GM19099 (cell line): ENCODE data around the gene MACF1.

Experiments
- POLR2A ChIP-seq: IDR thresholded peaks from 3 replicates; pipeline ENCODE4 v1.6.1; 2011; ENCODE audit warnings: low read depth; ENCODE audit not compliant: insufficient read length; ENCODE audit errors: extremely low read depth

The MACF1 gene

DNA sequence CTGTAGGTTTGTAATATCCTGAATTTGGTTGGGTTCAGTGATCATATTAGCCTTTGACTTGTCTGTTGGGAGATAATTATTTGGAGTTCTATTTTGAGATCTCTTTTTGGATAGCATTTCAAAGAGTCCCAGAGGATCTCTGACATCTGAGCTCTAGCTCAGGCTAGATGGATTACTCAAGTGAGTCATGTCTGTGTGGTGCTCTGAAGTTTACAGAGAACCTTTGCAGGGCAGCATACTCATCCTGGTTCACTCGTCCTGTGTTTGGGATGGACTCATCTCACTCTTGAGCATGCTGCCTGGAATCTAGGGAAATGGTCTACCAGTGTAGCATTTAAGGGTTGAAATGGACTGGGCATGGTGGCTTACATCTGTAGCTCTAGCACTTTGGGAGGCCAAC is 257.6 kb downstream of the MACF1 start:
- TF ChIP-seq POLR2A = no peak

DNA sequence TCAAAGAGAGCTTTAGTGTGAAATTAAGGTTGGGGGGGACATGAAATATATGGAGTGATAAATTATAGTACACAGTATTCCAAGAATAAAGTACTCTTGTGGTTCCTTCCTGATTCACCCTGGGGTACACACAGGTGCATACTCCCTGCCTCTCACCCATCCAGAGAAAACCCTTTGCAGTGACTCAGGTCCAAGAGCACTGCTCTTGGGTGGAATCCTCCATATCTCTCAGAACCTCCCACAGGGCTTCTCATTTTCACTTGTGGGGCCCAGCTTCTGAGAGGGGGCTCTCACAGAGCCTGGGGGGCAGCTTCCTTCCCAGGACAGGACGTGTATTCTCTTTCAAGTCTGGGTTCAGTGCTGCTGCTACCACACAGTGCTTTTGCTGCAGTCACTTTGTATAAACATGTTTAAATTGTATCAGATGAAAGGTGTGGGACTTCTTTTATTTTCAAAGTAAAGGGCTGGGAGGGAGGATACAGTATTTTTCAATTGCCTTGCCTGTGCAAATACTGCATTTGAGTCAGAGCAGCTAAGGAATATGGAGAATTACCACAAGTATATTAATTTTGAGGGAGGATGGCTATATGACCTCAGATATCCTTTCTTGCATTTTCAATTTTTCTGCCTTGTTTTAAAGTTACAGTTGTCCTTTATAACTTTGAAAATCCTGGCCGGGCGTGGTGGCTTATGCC is 262.1 kb downstream of the MACF1 start:
- TF ChIP-seq POLR2A = no peak

DNA sequence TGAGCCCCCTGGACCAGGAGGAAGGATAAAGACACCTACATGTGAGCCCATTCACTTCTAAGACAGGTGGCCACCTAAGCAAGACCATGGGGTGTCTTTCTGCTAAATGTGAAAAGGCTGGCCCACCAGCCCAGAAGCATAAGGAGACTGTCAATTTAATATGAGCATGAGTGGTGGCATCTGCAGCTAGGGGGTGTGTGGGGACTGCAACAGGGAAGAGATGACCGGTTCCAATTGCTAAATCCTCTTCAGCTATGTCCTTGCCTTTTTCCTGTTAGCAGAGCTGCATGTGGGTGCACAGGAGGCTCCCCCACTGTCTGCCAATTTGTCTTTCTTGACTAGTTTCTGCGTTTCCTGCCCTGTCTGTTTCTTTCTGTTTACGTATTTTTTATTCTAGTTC is 264.7 kb downstream of the MACF1 start:
- no peak for TF ChIP-seq POLR2A

DNA sequence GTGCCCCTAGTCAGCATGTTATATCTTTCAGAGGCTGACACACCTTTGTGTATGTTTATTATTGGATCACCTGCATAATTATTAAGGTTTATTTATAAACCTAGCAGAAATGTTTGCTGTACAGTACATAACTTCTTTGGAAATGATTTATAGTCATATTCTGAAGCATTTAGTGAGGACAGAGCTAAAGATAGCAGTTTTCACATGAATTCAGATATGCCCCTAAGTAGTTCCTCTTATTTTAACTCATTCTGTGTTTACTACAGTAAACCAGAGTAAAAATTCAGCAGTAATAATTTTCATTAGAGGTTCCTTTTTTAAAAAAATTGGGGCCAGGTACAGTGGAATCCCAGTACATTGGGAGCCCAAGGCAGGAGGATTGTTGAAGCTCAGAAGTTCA is 265.5 kb downstream of the MACF1 start:
- TF ChIP-seq POLR2A = no peak

DNA sequence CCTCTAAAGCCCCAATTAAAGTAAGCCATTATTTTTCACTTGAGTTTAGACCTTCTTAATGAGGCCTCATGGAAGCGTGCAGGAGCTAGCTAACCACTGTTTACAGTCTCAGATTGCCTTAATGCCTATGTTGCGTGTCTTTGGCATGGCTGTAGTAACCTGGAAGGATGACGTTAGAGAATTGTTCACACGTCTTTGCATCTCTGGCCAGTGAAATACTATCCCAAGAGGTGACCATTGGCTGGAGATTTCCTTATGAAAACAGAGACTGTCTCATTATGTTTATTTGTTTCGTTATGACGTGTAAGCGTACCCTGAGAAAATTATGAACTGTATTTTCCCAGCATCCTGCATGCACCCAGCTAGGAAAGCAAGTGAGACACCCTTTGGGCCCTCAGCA is 268.3 kb downstream of the MACF1 start:
- TF ChIP-seq POLR2A = no peak

DNA sequence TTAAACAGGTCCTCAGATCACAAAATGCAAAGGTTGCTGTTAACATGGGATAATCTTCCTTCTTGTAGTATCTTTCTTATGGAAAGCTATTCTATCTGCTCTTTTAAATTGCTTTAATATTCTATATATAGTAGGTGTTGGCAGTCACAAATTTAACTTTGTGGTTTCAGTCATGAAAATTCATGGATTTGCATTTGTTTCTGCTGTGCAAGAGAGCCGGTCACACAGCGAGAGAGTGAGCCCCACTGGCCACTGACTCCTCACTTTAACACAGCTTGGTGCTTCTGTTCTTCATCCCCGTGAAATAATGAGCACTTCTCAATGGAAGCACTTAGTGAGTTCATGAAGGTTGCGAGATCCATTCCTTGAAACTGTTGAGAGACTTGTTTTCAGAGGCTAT is 268.8 kb downstream of the MACF1 start:
- TF ChIP-seq POLR2A = no peak

DNA sequence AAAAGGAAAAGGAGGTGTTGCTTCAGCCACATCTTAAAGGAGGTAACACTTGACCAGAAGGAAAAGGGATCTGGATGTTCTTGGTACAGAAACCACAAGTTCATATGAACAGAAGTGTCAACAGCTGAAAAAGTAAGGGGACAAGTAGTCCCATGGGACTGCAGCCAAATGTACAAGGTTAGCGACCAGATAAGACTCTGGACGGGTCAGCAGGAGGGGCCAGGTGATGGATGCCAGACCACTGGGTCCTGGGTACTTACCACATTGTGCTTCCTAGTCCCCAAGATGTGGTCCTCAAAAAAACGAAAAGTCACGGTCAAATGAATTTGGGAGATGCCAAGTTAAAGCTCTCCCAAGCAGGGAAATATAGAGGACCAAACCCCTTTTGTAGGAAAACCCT is 270.3 kb downstream of the MACF1 start:
- no peak for TF ChIP-seq POLR2A

DNA sequence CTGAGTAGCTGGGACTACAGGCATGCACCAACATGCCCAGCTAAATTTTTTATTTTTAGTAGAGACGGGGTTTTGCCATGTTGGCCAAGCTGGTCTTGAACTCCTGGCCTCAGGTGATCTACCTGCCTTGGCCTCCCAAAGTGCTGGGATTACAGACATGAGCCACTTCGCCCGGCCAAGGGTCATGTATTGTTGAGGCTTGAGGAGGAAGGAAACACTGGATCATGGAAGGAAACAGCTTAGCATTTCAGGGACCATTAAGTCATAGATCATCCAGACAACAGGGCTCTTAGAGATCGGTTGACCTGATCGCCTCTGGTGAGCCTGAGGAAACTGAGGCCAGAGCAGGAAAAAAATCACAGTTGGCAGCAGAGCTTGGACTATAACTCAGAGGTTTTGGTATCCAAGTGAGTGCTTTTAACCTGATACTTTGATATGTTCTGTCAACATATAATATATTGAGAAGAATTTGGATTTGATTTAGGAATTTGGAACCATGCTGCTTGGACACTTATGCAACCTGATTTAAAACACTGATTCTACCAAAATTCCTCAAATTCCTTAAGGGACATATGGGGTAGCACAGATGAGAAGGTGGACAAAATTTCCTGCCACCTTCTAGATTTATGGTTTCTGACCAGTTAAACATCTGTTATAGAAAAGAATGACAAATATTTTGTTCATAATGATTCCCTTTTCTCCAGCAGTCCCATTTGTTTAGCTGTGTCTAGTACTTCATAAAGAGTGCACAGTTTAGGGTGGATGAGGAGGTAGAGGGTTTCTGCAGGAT is 273.8 kb downstream of the MACF1 start:
- no peak for TF ChIP-seq POLR2A

DNA sequence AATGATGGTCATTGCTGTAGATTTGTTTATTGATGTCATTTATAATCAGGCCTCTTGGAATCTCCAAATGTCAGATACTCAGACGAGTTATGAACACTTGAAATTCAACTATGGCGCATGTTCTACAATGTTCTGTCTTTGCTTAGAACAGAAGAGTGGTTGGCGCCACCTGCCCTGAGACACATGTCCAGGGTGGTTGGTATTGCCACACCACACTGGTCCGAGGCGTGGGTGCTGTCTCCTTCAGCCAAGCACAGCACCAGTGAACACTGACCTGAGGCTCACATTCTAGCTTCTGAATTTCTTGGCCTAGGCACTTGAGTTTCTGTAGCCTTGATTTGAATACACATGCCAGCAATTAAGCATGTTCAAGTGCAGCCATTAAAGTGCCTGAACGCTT is 276.8 kb downstream of the MACF1 start:
- TF ChIP-seq POLR2A = no peak

DNA sequence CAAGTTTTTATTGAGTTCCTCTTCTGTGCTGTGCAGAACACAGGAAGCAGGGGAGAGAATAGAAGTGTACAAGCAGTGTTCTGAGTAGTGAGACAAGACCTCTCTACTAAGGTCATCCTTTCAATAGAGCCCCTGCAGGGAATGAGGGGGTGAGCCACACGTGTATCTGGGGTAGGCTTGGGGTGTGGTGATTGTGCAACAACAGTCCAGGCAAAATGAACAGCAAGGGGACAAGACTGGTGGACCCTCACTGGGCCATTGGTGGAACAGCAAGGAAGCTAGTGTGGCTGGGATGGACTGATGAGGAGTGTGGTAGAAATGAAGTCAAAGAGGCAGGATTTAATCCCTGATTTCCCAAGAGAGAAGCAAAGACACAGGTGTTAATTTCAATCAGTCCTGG is 278.8 kb downstream of the MACF1 start:
- TF ChIP-seq POLR2A = no peak

DNA sequence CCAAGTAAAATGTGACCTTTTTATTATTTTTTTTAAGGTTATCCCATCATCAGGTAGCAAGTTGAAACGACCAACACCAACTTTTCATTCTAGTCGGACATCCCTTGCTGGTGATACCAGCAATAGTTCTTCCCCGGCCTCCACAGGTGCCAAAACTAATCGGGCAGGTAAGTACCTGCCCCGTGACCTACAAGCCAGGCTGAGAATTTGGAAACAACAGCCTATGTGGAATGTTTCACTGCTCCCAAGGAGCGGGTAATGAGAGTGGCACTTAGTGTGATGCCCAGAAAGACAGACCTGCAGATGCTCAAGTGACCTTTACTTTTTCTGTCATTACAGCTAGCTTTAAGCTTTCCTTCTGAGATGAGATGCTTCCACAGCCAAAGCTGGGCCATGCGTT is 280.1 kb downstream of the MACF1 start:
- no peak for TF ChIP-seq POLR2A

DNA sequence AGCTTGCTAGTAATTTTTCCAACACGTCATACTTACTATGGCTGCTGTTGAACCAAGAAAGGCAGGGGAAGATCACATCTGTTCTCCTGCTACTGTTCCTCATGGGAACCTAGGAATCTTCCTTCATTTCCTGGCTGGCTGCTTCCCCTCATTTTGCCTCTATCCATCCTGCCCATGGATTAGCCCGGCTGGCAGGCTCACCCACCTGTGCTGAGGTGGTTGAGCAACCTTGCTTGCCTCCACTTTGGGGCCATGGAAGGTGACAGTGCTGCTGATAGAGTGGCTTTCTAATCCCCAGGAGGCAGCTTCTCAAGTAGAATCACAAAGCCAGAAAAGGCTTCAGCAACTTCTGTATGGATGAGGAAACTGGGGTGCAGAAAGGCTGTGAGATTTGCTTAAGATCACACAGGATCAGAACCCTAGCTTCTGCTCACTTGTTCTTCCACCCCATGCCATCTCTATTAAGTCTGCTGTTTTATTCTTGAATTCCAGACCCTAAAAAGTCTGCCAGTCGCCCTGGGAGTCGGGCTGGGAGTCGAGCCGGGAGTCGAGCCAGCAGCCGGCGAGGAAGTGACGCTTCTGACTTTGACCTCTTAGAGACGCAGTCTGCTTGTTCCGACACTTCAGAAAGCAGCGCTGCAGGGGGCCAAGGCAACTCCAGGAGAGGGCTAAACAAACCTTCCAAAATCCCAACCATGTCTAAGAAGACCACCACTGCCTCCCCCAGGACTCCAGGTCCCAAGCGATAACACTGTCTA is 280.7 kb downstream of the MACF1 start:
- no peak for TF ChIP-seq POLR2A

DNA sequence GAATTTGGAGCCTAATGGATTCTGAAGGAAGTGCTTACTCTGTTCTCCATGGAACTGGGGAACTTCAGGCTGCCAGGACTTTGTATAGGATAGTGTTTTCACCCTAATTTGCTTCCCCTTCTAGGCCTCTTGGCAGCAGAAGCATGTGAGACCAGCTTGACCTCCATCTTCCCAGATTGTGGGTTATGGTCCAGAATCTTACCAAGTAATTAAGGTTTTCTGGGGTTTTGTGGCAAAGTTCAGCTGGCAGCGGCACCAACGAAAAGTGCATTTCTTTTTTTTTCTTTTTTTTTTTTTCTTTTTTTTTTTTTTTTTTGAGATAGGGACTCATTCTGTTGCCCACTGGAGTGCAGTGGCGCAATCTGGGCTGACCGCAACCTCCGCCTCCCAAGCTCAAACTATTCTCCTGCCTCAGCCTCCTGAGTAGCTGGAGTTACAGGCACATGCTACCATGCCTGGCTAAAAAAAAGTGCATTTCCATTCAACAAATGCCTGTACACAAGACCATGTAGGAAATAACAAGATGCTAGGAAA is 283.6 kb downstream of the MACF1 start:
- TF ChIP-seq POLR2A = no peak

DNA sequence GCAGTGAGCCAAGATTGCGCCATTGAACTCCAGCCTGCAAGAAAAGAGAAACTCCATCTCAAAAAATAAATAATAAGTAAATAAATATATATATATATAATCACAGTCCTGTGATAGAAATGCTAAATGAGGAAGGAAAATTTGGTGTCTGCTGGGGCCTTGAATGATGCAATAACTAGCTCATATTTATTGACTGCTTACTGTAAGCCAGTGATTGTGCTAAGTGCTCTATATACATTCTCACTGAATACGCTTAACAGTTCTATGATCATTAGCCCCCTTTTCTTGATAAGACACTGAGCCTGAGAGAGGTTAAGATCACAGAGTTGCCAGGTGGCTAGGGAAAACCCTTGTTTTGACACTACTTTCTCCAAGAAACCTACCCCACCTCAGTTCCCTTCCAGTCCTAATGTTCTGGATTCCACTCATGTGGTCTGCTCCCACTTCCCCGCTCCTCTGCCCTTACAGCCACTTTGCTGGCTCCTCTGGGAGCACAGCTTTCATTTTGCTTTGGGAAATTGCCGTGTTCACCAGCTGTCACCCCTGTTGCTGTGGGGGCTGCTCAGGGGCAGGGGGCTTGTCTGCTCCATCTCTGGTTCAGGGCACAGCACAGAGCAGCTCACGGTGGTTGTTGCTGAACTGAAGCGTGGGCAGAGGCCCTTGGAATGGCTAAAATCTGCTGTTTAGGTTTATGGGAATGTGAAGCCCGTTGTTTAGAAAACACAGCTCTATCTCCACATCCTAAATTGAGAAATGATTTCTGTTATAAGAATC is 284.5 kb downstream of the MACF1 start:
- no peak for TF ChIP-seq POLR2A

DNA sequence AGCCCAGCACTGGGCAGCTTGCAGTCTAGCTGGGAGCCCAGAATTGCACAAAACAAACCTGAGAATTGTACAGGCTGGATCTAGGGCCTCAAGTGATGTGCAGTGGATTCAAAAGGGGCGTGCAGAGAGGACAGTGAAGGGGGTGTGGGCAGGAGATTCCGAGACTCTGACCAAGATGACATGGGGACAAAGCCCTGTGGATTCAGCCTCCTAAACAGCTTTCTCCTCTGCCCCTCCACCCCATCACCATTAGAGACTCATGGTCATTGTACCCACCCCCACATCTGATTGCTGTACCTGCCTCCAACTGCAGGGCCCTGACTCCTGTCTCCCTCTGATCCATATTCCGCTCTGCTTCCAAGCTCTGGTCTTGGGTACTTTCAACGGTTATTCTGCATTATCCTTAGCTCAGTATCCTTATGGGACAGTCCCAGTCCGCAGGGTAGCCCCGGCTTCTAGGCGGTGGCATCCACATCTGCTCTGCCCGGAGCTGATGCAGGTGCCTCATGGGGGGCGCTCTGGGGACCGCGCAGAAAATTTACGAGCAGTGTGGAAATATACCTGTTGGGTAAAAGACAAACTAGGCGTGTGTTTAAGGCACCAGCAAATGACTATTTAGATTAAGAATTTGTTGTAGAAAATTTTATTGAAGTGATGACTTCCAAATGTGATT is 285.2 kb downstream of the MACF1 start:
- TF ChIP-seq POLR2A = no peak

DNA sequence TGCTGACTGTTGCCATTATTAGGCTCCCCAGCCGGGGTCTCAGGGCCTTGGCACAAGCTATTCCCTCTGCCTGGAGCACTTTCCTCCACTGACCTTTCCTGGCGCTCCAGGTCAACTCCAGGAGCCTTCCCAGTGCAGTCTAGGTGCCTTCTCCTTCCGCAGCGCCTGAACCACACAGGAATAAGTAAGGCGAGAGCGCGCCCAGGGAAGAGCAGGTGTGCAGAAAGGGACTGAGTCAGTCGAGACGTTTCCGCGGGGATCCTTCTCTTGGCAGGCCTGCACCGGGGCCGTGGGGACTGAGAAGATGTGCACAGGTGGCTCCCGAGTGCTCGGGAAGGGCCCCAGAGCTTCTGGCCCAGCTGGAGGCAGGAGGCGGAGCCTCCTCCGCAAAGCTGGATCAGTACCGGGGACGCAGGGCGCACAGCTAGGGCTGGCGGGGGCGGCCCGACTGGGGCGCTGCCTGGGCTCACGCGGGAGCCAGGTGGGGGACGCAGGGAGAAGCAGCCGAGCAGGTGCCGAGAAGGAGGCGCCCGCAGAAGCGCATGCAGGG is 286.2 kb downstream of the MACF1 start:
- no peak for TF ChIP-seq POLR2A
